Hypothalamus (tissue), 51 donors: Measurements from ENCODE around the gene ARHGEF16.

Experiments
- DNase-seq, 51 donors: peaks; one replicate each; lab custom pipeline; 2025; lab: John Stamatoyannopoulos, UW

The ARHGEF16 gene

GRCh38 chr1:3476666-3477065 is 22.2 kb downstream of the ARHGEF16 start:
- no peak for DNase-seq

- no peak for DNase-seq
These were observed 23.0 kb downstream of the ARHGEF16 start for GRCh38 chr1:3477241-3477995.

- DNase-seq = no peak
These were observed 23.7 kb downstream of the ARHGEF16 start for GRCh38 chr1:3478187-3478586.

- DNase-seq = no peak
These were observed 25.3 kb downstream of the ARHGEF16 start for GRCh38 chr1:3479511-3480368.

DNA sequence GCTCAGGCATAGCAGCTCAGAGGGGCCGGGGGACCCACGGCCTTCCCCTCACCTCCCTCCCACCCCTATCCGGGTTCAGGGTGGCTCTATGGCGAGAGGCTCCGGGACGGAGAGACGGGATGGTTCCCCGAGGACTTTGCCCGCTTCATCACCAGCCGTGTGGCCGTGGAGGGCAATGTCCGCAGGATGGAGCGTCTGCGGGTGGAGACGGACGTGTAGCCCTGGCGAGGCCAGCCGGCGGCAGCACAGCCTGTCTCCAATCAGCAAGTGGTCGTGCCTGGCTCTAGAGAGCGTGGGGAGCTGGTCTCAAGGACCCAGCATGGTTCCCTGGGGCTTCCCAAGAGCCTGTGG is 25.9 kb downstream of the ARHGEF16 start:
- no peak for DNase-seq

- DNase-seq = no peak
These were observed 26.6 kb downstream of the ARHGEF16 start for GRCh38 chr1:3481046-3481445.

GRCh38 chr1:3481836-3482375 is 27.4 kb downstream of the ARHGEF16 start:
- no peak for DNase-seq

GRCh38 chr1:3482378-3482849 is 27.9 kb downstream of the ARHGEF16 start:
- DNase-seq = no peak

GRCh38 chr1:3483380-3483779 is 28.9 kb downstream of the ARHGEF16 start:
- no peak for DNase-seq

- DNase-seq = peak in 15 of 51 donors; percentile 4 to 74 (median 30)
These were observed 29.5 kb downstream of the ARHGEF16 start for GRCh38 chr1:3483801-3484444.

DNA sequence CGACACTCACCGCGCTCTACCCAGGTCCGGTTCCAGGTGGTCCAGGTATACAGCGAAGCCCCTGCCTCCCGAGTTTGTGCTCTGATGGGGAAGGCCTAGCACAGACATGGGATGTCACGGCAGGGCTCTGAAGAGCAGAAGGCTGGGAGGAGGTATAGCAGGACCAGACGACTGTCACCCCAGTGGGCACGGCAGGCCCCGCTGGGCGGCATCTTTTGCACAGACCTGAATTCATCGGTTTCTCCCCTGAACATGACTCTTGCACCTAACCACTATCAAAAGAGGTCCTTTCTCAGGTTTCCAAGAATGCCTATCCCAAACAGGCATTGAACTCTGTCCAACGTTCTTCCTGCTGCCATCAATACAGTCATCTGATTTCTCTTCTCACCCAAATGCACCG is 30.6 kb downstream of the ARHGEF16 start:
- no peak for DNase-seq

DNA sequence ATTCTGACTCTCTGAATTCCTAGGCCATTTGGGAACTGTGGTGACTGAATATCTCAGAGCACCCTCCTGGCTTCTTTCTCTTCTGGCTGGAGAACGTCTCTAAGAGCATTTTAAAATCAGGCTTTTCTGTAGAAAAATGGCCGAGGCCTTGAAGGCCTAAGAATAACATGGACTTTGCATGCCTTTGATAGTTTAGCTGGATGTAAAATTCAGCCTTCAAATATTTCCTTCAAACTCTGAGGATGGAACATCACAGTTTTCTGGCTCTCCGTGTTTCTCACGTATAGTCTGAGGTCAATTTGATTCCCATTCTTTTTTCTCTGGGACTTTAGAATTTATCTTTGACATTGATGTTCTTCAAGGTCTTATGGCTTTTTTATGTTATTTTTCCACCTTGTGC is 34.0 kb downstream of the ARHGEF16 start:
- DNase-seq = no peak

DNA sequence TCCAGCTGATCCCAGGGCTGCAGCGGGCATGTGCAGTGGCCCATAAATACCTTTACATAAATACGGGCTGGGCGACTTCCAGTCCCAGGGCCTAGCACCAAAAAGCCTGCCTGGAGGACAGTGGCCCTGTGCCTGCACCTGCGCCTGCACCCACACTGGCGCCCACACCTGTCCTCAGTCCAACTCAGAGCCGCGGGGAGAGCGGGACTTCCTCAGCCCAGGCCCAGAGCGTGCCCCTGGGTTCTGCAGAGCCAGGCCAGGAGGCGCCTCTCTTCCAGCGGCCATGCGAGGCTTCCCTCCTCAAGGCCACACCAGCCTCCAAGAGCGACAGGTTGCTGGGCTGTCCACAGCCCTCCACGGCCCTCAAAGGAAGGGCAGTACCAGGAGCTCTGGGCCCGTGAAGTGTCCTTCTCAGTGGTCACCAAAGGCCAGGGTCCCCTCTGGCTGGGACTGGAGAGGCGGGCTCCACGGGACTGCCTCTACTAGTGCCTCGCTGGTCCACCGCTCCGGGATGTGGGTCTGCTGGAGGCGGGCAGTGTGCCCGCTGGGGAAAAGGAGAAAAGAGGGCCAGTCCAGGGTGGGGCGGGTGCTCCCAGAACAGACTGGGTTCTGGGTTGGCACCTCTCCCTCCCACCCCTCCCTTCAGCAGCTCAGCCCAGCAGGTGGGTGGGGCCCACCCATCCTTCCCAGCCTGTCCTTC is 35.7 kb downstream of the ARHGEF16 start:
- no peak for DNase-seq

DNA sequence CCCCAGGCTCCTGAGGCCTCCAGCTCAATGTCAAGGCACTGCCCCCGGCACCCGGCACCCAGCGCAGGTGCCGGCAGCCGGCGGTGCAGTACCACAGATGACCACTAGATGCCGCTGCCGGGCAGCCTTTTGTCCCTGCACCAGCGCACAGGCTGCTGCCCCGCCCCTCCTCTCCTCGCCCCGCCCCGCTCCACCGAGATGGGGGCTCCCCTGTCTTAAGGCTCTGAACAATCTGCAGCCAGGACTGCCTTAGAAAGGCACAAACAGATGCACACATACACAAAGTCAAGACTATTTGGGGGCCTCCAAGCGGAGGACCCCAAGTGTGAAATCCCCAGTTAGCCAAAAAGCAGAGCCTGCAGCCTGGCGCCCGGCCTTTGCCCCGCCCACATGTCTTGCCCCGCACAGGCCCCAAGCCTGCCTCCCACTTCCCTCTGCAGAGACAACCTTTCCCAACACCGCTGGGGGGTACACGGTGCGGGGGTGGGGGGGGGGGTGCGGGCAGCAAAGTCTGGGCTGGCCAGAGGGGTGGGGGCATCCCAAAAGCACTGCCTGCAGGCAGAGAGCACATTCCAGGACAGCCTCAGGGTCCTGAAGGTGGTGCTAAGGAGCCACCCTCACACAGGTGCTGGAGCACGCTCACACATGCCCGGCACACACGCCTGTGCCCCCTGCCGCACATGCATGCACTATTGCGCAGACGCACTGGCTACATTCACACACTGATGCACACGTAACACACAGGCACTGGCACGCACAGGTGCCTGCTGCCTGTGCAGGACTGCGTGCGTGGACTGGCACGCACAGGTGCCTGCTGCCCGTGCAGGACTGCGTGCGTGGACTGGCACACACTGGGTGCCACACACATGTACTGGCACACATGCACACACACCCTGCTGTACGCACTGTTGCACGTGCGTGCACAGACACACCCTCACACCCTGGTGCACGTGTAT is 37.1 kb downstream of the ARHGEF16 start:
- peak in 47 of 51 donors; percentile 11 to 83 (median 52) for DNase-seq

DNA sequence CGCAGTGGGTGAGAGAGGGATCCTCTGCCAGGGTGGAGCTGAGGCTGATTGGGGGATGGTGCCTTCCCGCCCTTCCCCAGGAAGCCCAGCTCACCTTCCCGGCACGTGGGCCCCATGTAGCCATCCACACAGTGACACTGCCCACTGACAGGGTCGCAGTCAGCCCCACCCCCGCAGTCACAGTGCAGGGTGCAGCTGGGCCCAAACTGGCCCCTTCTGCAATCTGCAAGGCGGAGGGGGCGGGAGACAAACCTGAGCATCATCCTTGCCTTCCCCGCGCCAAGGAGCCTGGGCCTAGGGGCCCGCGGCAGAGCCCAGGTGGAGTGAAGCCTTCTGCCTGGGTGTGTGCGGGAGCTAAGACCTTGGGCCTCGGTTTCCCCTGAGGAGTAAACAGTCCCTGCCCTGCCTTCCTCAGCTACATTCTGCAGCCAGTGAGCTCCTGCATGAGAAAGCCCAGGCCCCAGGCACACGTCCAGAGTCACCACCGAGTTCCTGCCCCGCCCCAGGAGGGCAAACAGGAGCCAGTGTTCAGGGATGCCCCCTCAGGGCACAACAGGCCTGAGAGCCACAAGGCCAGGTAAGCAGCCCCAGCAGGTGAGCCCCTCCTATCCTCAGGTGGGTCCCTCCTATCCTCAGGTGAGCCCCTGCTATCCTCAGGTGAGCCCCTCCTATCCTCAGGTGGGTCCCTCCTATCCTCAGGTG is 38.2 kb downstream of the ARHGEF16 start:
- DNase-seq = no peak

- no peak for DNase-seq
These were observed 40.1 kb downstream of the ARHGEF16 start for GRCh38 chr1:3494321-3495308.
